ENCODE measurements around the gene FAF1.
"Not testable (repeated sequence)": the region's sequence is repeated elsewhere in the genome, so short reads cannot be mapped to it uniquely, and the experiment has no call there.

DNA sequence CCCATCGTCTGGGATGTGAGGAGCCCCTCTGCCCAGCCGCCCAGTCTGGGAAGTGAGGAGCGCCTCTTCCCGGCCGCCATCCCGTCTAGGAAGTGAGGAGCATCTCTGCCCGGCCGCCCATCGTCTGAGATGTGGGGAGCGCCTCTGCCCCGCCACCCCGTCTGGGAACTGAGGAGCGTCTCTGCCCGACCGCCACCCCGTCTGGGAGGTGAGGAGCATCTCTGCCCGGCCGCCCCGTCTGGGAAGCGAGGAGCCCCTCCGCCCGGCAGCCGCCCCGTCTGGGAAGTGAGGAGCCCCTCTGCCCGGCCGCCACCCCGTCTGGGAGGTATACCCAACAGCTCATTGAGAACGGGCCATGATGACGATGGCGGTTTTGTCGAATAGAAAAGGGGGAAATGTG is 7.5 kb downstream of the FAF1 start:
- not testable (repeated sequence) for TF ChIP-seq EP300 (IDR thresholded peaks at IDR 0.05); POLR2A (IDR thresholded peaks at IDR 0.05; ENCODE audit: low read depth); CTCF (IDR thresholded peaks at IDR 0.05); POLR2AphosphoS5 (IDR thresholded peaks at IDR 0.05)

Data from esophagus muscularis mucosa (tissue), 4 donors.